Ectodermal cell (in vitro differentiated cells): ENCODE results near the gene SOHLH2.

ENCODE experiments used
- H3K27ac ChIP-seq: 2 replicates; pipeline ENCODE4 v1.7.0; 2013; ENCODE audit warnings: mild to moderate bottlenecking, low read depth, low read length; ENCODE audit not compliant: insufficient read depth, poor library complexity, severe bottlenecking
- H3K27me3 ChIP-seq: 2 replicates; pipeline ENCODE4 v1.7.0; 2013; ENCODE audit warnings: mild to moderate bottlenecking, low read length; ENCODE audit not compliant: insufficient read depth, control insufficient read depth, poor library complexity, severe bottlenecking
- H3K36me3 ChIP-seq: one replicate; pipeline ENCODE4 v1.7.0; 2013; ENCODE audit warnings: low read length; ENCODE audit not compliant: control insufficient read depth, insufficient read depth
- H3K4me1 ChIP-seq: one replicate; pipeline ENCODE4 v1.7.0; 2013; ENCODE audit warnings: low read length; ENCODE audit not compliant: control insufficient read depth, insufficient read depth
- H3K4me3 ChIP-seq: 2 replicates; pipeline ENCODE4 v1.7.0; 2013; ENCODE audit warnings: low read depth, low read length, control low read depth; ENCODE audit not compliant: insufficient read depth
- H3K9me3 ChIP-seq: 2 replicates; pipeline ENCODE4 v1.7.0; 2013; ENCODE audit warnings: mild to moderate bottlenecking, low read length, moderate library complexity; ENCODE audit not compliant: control insufficient read depth
- WGBS, 2 experiments: methylation state at CpG; one replicate each; pipeline ENCODE4 v1.1.7; 2013; ENCODE audit warnings: missing lambda C conversion rate in 2 of 2; 5-methylcytosine and 5-hydroxymethylcytosine counted together

SOHLH2 gene

DNA sequence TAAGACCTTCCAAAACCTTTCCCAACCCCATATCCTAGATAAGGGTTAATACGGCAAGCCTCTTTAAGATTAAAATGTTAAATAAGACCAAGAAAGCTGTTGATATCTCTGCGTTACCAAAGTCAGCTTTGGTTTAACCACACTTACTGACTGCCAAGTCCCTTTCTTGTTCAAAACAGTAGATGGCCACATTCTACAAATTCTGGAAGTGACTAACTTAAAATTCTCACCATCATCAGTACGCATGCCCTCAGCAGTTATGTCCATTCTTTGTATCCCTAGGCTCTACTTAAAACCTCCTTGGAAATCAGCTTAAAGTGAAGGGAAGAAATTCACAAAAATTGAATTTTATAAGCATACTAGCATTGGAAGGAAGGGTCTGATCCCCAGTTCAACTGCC, 23.6 kb downstream of the SOHLH2 start:
- Histone ChIP-seq H3K27me3 (no peaks in the 10 kb centered on the region), H3K27ac (no peak overlapping the region), H3K36me3 (no peaks in the 10 kb centered on the region), H3K4me3 (no peak overlapping the region), H3K4me1 (no peaks in the 10 kb centered on the region), H3K9me3 (no peaks in the 10 kb centered on the region)
- WGBS, 2 experiments = 90% methylated on average over 3 of the region's 3 CpGs

DNA sequence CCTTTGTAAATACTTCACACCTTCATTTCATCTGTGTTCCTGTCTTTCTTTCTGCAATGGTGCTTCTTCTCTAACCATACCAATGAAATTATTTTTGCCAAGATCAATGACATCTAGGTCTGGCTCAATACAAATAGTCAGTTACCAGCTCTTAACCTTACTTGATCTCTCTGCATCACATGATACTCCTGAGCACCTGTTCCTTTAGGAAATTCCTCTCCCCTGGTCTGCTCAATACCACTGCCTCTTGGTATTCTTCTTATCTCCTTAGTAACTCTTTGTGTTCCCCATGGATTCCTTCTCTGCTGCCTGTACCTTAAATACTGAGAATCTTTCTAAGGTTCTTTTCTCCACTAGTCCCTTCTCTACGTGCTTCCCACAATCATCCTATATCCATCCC, 25.9 kb downstream of the SOHLH2 start:
- no peaks in the 10 kb centered on the region for H3K27me3 ChIP-seq
- 87 to 93% methylated on average over 1 of the region's 1 CpG for WGBS, 2 experiments
- H3K4me3 ChIP-seq = no peak overlapping the region
- H3K27ac ChIP-seq = no peak overlapping the region
- H3K36me3 ChIP-seq = no peaks in the 10 kb centered on the region
- H3K9me3 ChIP-seq = no peaks in the 10 kb centered on the region
- H3K4me1 ChIP-seq = no peaks in the 10 kb centered on the region

DNA sequence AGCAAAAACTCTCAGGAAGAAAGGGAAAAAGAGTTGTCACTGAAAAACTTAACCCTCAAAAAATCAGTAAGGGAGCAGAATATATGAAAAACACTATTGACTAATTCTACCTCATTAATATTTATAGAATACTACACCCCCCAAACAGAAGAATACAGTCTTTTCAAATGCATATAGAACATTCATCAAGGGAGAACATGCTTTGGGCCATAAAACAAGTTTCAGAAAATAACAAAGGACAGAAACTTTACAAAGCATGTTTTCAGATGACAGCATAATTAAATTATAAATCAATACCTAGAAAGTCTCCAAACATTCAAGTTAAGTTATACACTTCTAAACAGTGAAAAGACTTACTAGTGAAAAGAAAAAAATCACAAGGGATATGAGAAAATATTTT, 30.5 kb downstream of the SOHLH2 start:
- Histone ChIP-seq H3K27me3 (no peaks in the 10 kb centered on the region), H3K4me1 (no peaks in the 10 kb centered on the region), H3K36me3 (no peaks in the 10 kb centered on the region), H3K9me3 (no peaks in the 10 kb centered on the region), H3K4me3 (no peak overlapping the region), H3K27ac (no peak overlapping the region)

DNA sequence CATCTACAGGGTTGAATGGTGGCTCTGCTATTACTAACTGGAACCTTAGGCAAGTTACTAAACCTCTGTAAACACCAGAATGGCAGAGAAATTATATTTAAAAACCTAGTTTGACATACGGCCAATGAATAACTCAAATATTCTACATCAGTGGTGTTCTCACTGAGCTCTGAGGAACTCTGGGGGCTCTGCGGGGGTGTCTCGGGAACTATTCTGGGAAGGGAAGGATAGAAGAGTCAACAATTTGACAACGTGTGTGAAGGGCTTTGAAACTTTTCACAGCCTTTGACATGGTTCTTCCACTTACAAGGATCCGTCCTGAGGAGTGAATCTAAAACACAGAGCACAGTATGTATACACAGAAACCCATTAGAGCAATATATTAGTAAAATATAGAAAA, 38.7 kb downstream of the SOHLH2 start:
- Histone ChIP-seq H3K27me3 (no peaks in the 10 kb centered on the region), H3K36me3 (no peaks in the 10 kb centered on the region), H3K4me3 (no peak overlapping the region), H3K9me3 (no peaks in the 10 kb centered on the region), H3K4me1 (no peaks in the 10 kb centered on the region), H3K27ac (no peak overlapping the region)
- 85 to 92% methylated on average over 4 to 5 of the region's 5 CpGs for WGBS, 2 experiments

DNA sequence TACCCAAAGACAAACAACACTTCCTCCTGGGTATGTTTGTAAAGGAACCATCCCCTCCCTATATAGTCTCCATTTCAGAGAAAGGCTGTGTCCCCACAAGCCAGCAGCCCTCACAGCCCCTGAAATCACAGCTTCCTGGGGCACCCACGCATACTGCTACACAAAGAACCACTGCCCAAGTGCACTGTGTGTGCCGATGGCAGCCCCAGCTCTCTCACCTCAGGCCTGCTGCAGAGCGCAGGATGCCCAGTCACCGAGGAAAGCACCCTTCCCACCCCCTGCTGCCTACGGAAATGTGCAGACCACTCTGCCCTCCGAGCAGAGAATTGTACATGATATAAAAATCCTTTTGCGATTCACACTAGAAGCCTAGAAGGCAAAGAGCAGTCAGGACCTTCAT, 39.4 kb downstream of the SOHLH2 start:
- H3K27ac ChIP-seq = no peak overlapping the region
- no peaks in the 10 kb centered on the region for H3K27me3 ChIP-seq
- no peak overlapping the region for H3K4me3 ChIP-seq
- WGBS, 2 experiments = 73 to 75% methylated on average over 7 of the region's 7 CpGs
- H3K36me3 ChIP-seq = no peaks in the 10 kb centered on the region
- no peaks in the 10 kb centered on the region for H3K4me1 ChIP-seq
- H3K9me3 ChIP-seq = no peaks in the 10 kb centered on the region

DNA sequence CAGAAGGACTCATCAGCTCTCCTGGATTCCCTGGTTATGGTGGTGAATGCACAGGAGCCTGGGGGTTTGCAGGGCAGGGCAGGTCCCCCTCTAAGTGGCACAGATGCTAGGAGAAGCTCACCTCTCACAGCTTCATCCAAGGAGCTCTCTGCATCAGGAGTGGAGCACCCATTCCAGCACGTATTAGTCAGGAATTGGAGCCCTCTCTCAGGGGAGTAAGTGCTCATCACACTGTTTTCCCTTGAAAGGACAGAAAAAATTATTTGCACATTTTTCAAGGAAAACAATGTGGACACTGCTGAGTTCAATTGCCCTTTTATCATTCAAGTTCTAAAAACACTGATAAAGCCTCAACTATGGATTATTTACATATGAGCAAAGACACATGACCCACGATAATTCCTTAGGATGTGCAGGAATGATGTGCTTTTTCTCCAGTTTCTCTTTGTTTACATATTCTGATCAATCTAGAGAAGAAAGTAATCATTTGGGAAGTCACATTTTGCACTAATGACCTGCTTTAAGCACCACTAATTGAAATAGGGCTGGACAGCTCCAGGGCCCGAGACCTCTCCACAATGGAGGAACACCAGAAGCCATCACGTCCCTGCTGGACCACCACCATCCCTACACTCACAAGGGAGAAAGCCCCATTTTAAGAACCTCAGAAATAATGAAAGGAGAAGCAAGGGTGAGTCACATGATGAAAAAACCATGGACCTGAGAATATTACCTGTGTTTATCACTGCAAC, 40.6 kb downstream of the SOHLH2 start:
- H3K36me3 ChIP-seq = no peaks in the 10 kb centered on the region
- no peaks in the 10 kb centered on the region for H3K27me3 ChIP-seq
- 93 to 97% methylated on average over 3 to 4 of the region's 4 CpGs for WGBS, 2 experiments

DNA sequence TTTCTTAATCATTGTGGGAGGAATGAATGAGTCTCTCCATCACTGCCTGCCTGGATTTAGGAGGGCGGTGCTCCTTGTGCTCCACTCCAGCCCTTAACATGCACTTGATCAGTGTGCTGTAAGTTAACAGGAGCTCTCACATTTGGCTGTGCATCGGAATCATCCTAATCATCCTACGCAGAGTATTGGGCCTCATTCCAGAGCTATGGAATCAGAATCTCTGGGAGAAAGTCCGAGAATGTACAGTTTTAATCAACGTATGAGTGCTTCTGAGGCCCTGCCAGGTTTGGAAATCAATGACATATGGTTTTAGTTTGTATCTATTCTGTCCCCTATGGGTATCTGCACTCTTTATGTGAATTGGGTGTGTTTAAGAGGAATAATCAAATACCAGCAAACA, 48.3 kb downstream of the SOHLH2 start:
- Histone ChIP-seq H3K9me3 (no peaks in the 10 kb centered on the region), H3K4me1 (no peaks in the 10 kb centered on the region), H3K36me3 (no peaks in the 10 kb centered on the region), H3K27me3 (no peaks in the 10 kb centered on the region), H3K27ac (no peak overlapping the region), H3K4me3 (no peak overlapping the region)
- 92 to 94% methylated on average over 5 of the region's 5 CpGs for WGBS, 2 experiments

More for the DNA sequence above, 40.6 kb downstream of the SOHLH2 start:
- Histone ChIP-seq H3K4me3 (no peak overlapping the region), H3K9me3 (no peaks in the 10 kb centered on the region), H3K4me1 (no peaks in the 10 kb centered on the region), H3K27ac (no peak overlapping the region)

DNA sequence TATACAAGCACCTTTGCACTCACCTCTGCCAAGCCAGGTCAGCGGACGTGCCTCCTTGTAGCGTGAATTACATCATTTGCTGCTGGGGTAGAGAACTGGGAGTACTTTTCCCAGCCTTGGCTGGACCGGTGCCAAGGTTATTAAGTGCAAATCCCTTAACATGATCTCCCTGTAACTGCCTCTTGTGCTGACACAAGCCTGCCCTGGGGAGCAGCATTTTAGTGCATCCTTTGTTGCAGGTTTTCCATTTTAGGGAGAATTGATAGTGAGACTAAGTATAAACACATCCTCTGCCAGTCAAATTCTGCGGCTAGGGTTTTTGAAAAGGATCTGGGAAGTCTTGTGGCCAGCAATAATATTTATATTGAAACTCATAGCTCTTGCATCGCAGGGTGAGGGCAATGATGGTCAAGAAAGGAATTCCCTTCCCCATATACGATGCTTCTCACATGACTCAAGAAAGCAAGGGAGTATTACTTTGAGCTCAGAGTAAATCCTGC, 50.5 kb downstream of the SOHLH2 start:
- WGBS, 2 experiments = 78 to 87% methylated on average over 5 to 7 of the region's 7 CpGs
- no peaks in the 10 kb centered on the region for H3K4me1 ChIP-seq
- no peak overlapping the region for H3K27ac ChIP-seq

DNA sequence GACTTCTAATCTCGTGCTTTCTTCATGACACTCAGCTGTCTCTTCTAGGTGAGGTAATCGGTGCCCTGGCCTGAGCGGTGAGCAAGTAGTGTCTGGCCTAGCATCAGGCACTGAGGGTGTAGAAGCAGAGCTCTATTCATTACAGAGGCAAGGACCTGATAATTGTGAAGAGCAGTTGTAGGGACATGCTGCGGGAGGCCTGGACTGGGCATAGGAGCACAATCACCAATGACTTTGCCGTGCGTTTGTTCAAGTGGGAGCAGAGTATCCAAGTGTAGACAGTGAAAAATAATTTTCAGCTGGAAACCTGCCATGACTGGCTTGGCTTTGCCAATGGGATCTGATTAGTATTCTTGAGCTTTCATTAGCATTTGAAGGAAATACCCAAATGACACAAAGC, 51.1 kb downstream of the SOHLH2 start:
- WGBS, 2 experiments = 94 to 95% methylated on average over 6 of the region's 6 CpGs
- no peaks in the 10 kb centered on the region for H3K36me3 ChIP-seq
- H3K4me1 ChIP-seq = no peaks in the 10 kb centered on the region
- no peaks in the 10 kb centered on the region for H3K27me3 ChIP-seq
- no peaks in the 10 kb centered on the region for H3K9me3 ChIP-seq
- H3K27ac ChIP-seq = no peak overlapping the region
- no peak overlapping the region for H3K4me3 ChIP-seq

More for the DNA sequence above, 50.5 kb downstream of the SOHLH2 start:
- no peak overlapping the region for H3K4me3 ChIP-seq
- no peaks in the 10 kb centered on the region for H3K36me3 ChIP-seq
- H3K27me3 ChIP-seq = no peaks in the 10 kb centered on the region
- H3K9me3 ChIP-seq = no peaks in the 10 kb centered on the region

DNA sequence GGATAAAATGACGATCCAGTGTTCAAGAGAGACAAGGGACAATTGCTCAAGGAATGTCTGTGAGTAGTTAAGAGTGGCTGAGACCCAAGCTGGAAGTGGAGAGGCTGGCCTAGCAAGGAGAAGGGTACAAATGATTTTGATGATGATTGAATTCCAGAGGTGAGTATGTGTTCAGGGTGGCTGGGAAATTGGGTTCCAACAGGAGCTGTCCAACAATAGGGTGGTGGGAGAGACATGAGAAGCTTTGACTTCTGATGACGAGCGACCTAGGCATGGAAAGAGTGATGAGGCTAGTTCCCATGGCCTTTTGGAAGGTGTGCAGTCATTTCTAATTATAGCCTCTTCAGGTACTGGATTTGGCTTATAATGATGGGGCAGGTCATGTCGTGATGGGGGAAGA, 54.1 kb downstream of the SOHLH2 start:
- WGBS, 2 experiments = 92 to 94% methylated on average over 4 of the region's 4 CpGs
- Histone ChIP-seq H3K4me3 (no peak overlapping the region), H3K27me3 (peaks cover 6% of the 10 kb centered on the region)

More for the DNA sequence above, 54.1 kb downstream of the SOHLH2 start:
- Histone ChIP-seq H3K4me1 (no peaks in the 10 kb centered on the region), H3K36me3 (no peaks in the 10 kb centered on the region), H3K27ac (no peak overlapping the region), H3K9me3 (no peaks in the 10 kb centered on the region)
